HCT116 (cell line): ENCODE measurements around the gene PLEKHH2. TPM values are rescaled to one million over a fixed set of nuclear protein-coding genes. Genes with fewer than 3 reads are reported as not detected.

ENCODE experiments used
- ATAC-seq: fragments of 200-7000 bp; cut with Tn5 transposase; 2 replicates; pipeline ENCODE4 v1.9.1; 2020; ENCODE audit warnings: mild to moderate bottlenecking, moderate library complexity
- BruUV-seq: library from RNA; stranded (reverse); fragments of 400-500 nt; replicated peaks from 2 replicates; lab custom pipeline; 2021; lab: Mats Ljungman, UMichigan
- CTCF ChIA-PET: fragments of 300-600 bp; sonication (Branson Sonifier 250); formaldehyde crosslinking; loops from one replicate; lab custom pipeline; 2021; ENCODE audit warnings: antibody characterized with exemption; lab: Charles Lee
- POLR2A ChIA-PET: fragments of 300-600, 350-600 bp; sonication (Branson Sonifier 250); formaldehyde crosslinking; loops from one replicate; lab custom pipeline; 2021; ENCODE audit warnings: antibody characterized with exemption; lab: Charles Lee
- RAD21 ChIA-PET, 2 experiments: fragments of 300-600 bp; sonication (Branson Sonifier 250); formaldehyde crosslinking; loops; one replicate each; lab custom pipeline; 2023; ENCODE audit warnings: low total read pairs in 2 of 2; ENCODE audit not compliant: uncharacterized antibody in 2 of 2, unreplicated experiment in 2 of 2, low non-redundant PET in 1 of 2; lab: Charles Lee
- DNase-seq: peaks from one replicate; pipeline ENCODE4 v3.0.0-alpha.2; 2010; ENCODE audit warnings: low read depth, low spot score
- H2AFZ ChIP-seq: fragments of 200-600 bp; shearing (Covaris generic), sonication (generic); 2 replicates; pipeline ENCODE4 v1.6.1; 2017; ENCODE audit warnings: low read depth, mixed run types, mixed read lengths, antibody characterized with exemption, low read length; ENCODE audit not compliant: poor library complexity, severe bottlenecking
- H3K27ac ChIP-seq: 2 replicates; pipeline ENCODE4 v1.5.1; 2012; ENCODE audit warnings: low read depth, low read length
- H3K27me3 ChIP-seq: fragments of 200-600 bp; sonication (generic); 2 replicates; pipeline ENCODE4 v1.6.1; 2016; ENCODE audit warnings: mixed run types, low read length, mixed read lengths; ENCODE audit not compliant: insufficient read depth
- H3K36me3 ChIP-seq, 2 experiments: fragments of 200-500 bp in 1 of 2; fragments of 200-600 bp in 1 of 2; sonication (Bioruptor generic) in 1 of 2; sonication (generic) in 1 of 2; 2 replicates each; pipeline versions ENCODE4 v1.5.1 to v1.6.1; 2014 to 2016; ENCODE audit warnings: low read length in 2 of 2, inconsistent platforms in 1 of 2, mixed read lengths in 1 of 2, mixed run types in 1 of 2; ENCODE audit not compliant: insufficient read depth in 2 of 2, control insufficient read depth in 1 of 2
- H3K4me1 ChIP-seq, 2 experiments: fragments of 200-600 bp in 1 of 2; sonication (generic) in 1 of 2; 2 replicates each; pipeline versions ENCODE4 v1.5.1 to v1.6.1; 2012 to 2017; ENCODE audit warnings: low read length in 2 of 2, inconsistent platforms in 1 of 2, mild to moderate bottlenecking in 1 of 2, mixed read lengths in 1 of 2, mixed run types in 1 of 2, moderate library complexity in 1 of 2; ENCODE audit not compliant: insufficient read depth in 2 of 2, control insufficient read depth in 1 of 2
- H3K4me2 ChIP-seq: fragments of 200-600 bp; sonication (generic); 2 replicates; pipeline ENCODE4 v1.6.1; 2017; ENCODE audit warnings: mixed run types, low read length, mixed read lengths
- H3K4me3 ChIP-seq, 2 experiments: fragments of 200-600 bp in 1 of 2; sonication (generic) in 1 of 2; replicated peaks in 1 of 2; 2 replicates each; pipeline ENCODE4 v1.5.1; 2011 to 2016; ENCODE audit warnings: low read length in 2 of 2, control low read depth in 1 of 2, low read depth in 1 of 2, mild to moderate bottlenecking in 1 of 2, mixed read lengths in 1 of 2, mixed run types in 1 of 2
- H3K79me2 ChIP-seq: fragments of 200-600 bp; sonication (generic); 2 replicates; pipeline ENCODE4 v1.6.1; 2017; ENCODE audit warnings: mild to moderate bottlenecking, mixed run types, low read length, moderate library complexity, mixed read lengths; ENCODE audit not compliant: insufficient read depth
- H3K9ac ChIP-seq: fragments of 200-600 bp; sonication (generic); 2 replicates; pipeline ENCODE4 v1.6.1; 2016; ENCODE audit warnings: low read length, mixed read lengths
- H3K9me2 ChIP-seq: fragments of 200-600 bp; sonication (generic), shearing (Covaris generic); 2 replicates; pipeline ENCODE4 v1.6.1; 2017; ENCODE audit warnings: mixed run types, mild to moderate bottlenecking, moderate library complexity; ENCODE audit not compliant: insufficient read depth
- H3K9me3 ChIP-seq, 2 experiments: fragments of 200-500 bp in 1 of 2; fragments of 200-600 bp in 1 of 2; sonication (Bioruptor generic) in 1 of 2; sonication (generic) in 1 of 2; 2 replicates each; pipeline ENCODE4 v1.6.1; 2014 to 2017; ENCODE audit warnings: low read length in 2 of 2, mixed read lengths in 2 of 2, inconsistent platforms in 1 of 2, low read depth in 1 of 2, mild to moderate bottlenecking in 1 of 2, mixed run types in 1 of 2, moderate library complexity in 1 of 2; ENCODE audit not compliant: control insufficient read depth in 1 of 2, insufficient read depth in 1 of 2
- H4K20me1 ChIP-seq: fragments of 200-600 bp; sonication (generic), shearing (Covaris generic); 2 replicates; pipeline ENCODE4 v1.6.1; 2017; ENCODE audit warnings: mixed run types, mild to moderate bottlenecking, moderate library complexity; ENCODE audit not compliant: insufficient read depth
- CEBPB ChIP-seq: IDR thresholded peaks from 2 replicates; pipeline ENCODE4 v1.6.1; 2012; ENCODE audit warnings: low read depth
- CTCF ChIP-seq, 3 experiments: fragments of 200-600 bp in 1 of 3; sonication (generic) in 1 of 3; IDR thresholded peaks in 2 of 3; conservative IDR thresholded peaks in 1 of 3; 2 replicates each; pipeline ENCODE4 v1.5.1; 2012 to 2017; ENCODE audit warnings: low read depth in 2 of 3, low read length in 2 of 3, antibody characterized with exemption in 1 of 3, borderline replicate concordance in 1 of 3, control low read depth in 1 of 3, mild to moderate bottlenecking in 1 of 3, mixed read lengths in 1 of 3, mixed run types in 1 of 3, moderate library complexity in 1 of 3; ENCODE audit not compliant: insufficient read depth in 1 of 3
- EGR1 ChIP-seq: IDR thresholded peaks from 2 replicates; pipeline ENCODE4 v1.6.1; 2012; ENCODE audit warnings: low read depth
- ELF1 ChIP-seq: IDR thresholded peaks from 2 replicates; pipeline ENCODE4 v1.6.1; 2012; ENCODE audit warnings: low read depth, borderline replicate concordance
- MAX ChIP-seq: IDR thresholded peaks from 2 replicates; pipeline ENCODE4 v1.6.1; 2012
- SP1 ChIP-seq: IDR thresholded peaks from 2 replicates; pipeline ENCODE4 v1.6.1; 2012; ENCODE audit warnings: low read depth
- TCF7L2 ChIP-seq: IDR thresholded peaks from 2 replicates; pipeline ENCODE4 v1.7.0; 2011; ENCODE audit warnings: borderline replicate concordance, inconsistent platforms; ENCODE audit not compliant: insufficient read depth, insufficient read length; ENCODE audit errors: extremely low read depth
- YY1 ChIP-seq: IDR thresholded peaks from 2 replicates; pipeline ENCODE4 v1.6.1; 2011; ENCODE audit warnings: low read length, low read depth, moderate library complexity, mild to moderate bottlenecking; ENCODE audit not compliant: insufficient replicate concordance; ENCODE audit errors: extremely low read depth
- ZNF274 ChIP-seq: fragments of 200-500 bp; sonication (Bioruptor generic); IDR thresholded peaks from 2 replicates; pipeline ENCODE4 v1.6.1; 2014; ENCODE audit warnings: mild to moderate bottlenecking, low read depth, low read length, inconsistent platforms
- intact Hi-C: fragments of 100-400 bp; cut with micrococcal nuclease; formaldehyde crosslinking; loops from 2 replicates; pipeline ENCODE4 v1.10.0; 2022
- total RNA-seq: library from RNA; stranded (reverse); gene quantifications from one replicate; pipeline ENCODE4 v1.2.1, GENCODE V29; 2021; ENCODE audit not compliant: unreplicated experiment

The PLEKHH2 gene
- total RNA-seq, 1 experiment from 2014 or later, result 7.8 TPM

- intact Hi-C loops, result no loop called here
- H3K4me3 ChIP-seq, result no peak overlapping the region
- no peak overlapping the region for H3K27ac ChIP-seq
- H3K9me2 ChIP-seq, result no peaks in the 10 kb centered on the region; the same call in 1 of the 2 replicates
- BruUV-seq, result no TSS peak
- no peak for TF ChIP-seq MAX
- no peak for TF ChIP-seq CTCF (IDR thresholded peaks at IDR 0.05 in 2 of 3, conservative IDR thresholded peaks at IDR 0.05 in 1 of 3; ENCODE audit: borderline replicate concordance in 1 of 3, insufficient read depth in 1 of 3, low read depth in 2 of 3, low read length in 2 of 3)
- no peak for TF ChIP-seq TCF7L2
- TF ChIP-seq YY1, result no peak
- no peak for TF ChIP-seq ELF1
- no peak for TF ChIP-seq EGR1
- no peak for TF ChIP-seq SP1
- TF ChIP-seq CEBPB, result no peak
- TF ChIP-seq ZNF274, result no peak
- ChIA-PET CTCF (no interaction called here), RAD21 (no interaction called here), POLR2A (no interaction called here)
- H3K9ac ChIP-seq, result no peak overlapping the region
- H3K4me1 ChIP-seq, result peaks cover 2 to 6% of the 10 kb centered on the region in 2 experiments; a peak in 1 of 4 replicates
- H3K79me2 ChIP-seq, result no peaks in the 10 kb centered on the region
- no peaks in the 10 kb centered on the region for H3K27me3 ChIP-seq
- H3K4me2 ChIP-seq, result no peak overlapping the region
- H2AFZ ChIP-seq, result no peak overlapping the region
- no peaks in the 10 kb centered on the region for H3K9me3 ChIP-seq
- DNase-seq (no peak), ATAC-seq (no peak)
- H4K20me1 ChIP-seq, result no peaks in the 10 kb centered on the region
- H3K36me3 ChIP-seq, result no peaks in the 10 kb centered on the region
Observed at GRCh38 chr2:43778233-43778632, 141.2 kb downstream of the PLEKHH2 start.
